ENCODE data around the gene DAB1. TPM values are rescaled to one million over a fixed set of nuclear protein-coding genes. Genes with fewer than 3 reads are reported as not detected.

The DAB1 gene
- total RNA-seq, 1 experiment from 2014 or later: not detected

GRCh38 chr1:57325536-57325935, 98.3 kb downstream of the DAB1 start:
- Histone ChIP-seq H3K79me2 (ENCODE audit: insufficient read depth, low read length) (no peaks in the 10 kb centered on the region), H3K9me3 (ENCODE audit: control insufficient read depth in 1 of 2, insufficient read depth in 1 of 2, low read depth in 1 of 2, low read length in 2 of 2) (no peaks in the 10 kb centered on the region), H4K20me1 (ENCODE audit: insufficient read depth) (no peaks in the 10 kb centered on the region), H3K36me3 (ENCODE audit: control insufficient read depth in 1 of 2, insufficient read depth in 2 of 2, low read length in 2 of 2) (no peaks in the 10 kb centered on the region), H3K9me2 (ENCODE audit: insufficient read depth) (no peaks in the 10 kb centered on the region), H3K27me3 (ENCODE audit: insufficient read depth, low read length) (0 out of 2 replicates have a peak, but pooled peaks cover 8% of the 10 kb centered on the region), H3K4me1 (ENCODE audit: control insufficient read depth in 1 of 2, insufficient read depth in 2 of 2, low read length in 2 of 2) (no peaks in the 10 kb centered on the region), H3K27ac (ENCODE audit: low read depth, low read length) (no peak overlapping the region), H3K4me2 (ENCODE audit: low read length) (no peak overlapping the region), H3K9ac (ENCODE audit: low read length) (no peak overlapping the region), H3K4me3 (replicated peaks in 1 of 2; ENCODE audit: low read depth in 1 of 2, low read length in 2 of 2) (no peak overlapping the region), H2AFZ (ENCODE audit: low read depth, low read length, poor library complexity, severe bottlenecking) (no peak overlapping the region)
- POLR2A ChIA-PET: no interaction called here
- RAD21 ChIA-PET (ENCODE audit: low non-redundant PET in 1 of 2, low total read pairs in 2 of 2, uncharacterized antibody in 2 of 2, unreplicated experiment in 2 of 2): no interaction called here
- no peak for DNase-seq (ENCODE audit: low read depth, low spot score)
- no TSS peak for BruUV-seq (replicated peaks)
- CTCF ChIA-PET: no interaction called here
- intact Hi-C loops (cut with micrococcal nuclease): no loop called here
- ATAC-seq: no peak
- no peak for TF ChIP-seq ZFX (IDR thresholded peaks at IDR 0.05)
- TF ChIP-seq POLR2A (IDR thresholded peaks at IDR 0.05; ENCODE audit: borderline replicate concordance, extremely low read depth, insufficient read depth, insufficient read length): no peak
- no peak for TF ChIP-seq YY1 (IDR thresholded peaks at IDR 0.05; ENCODE audit: extremely low read depth, insufficient replicate concordance, low read depth, low read length)
- TF ChIP-seq MAX (IDR thresholded peaks at IDR 0.05): no peak
- TF ChIP-seq EZH2phosphoT487 (IDR thresholded peaks at IDR 0.05; ENCODE audit: borderline replicate concordance): no peak
- no peak for TF ChIP-seq POLR2AphosphoS5 (IDR thresholded peaks at IDR 0.05; ENCODE audit: low read depth, low read length)
- TF ChIP-seq SRF (IDR thresholded peaks at IDR 0.05; ENCODE audit: low read depth): no peak
- no peak for TF ChIP-seq RAD21 (IDR thresholded peaks at IDR 0.05; ENCODE audit: low read depth)
- TF ChIP-seq JUND (IDR thresholded peaks at IDR 0.05): no peak
- no peak for TF ChIP-seq SP1 (IDR thresholded peaks at IDR 0.05; ENCODE audit: low read depth)

GRCh38 chr1:57325117-57325516, 98.7 kb downstream of the DAB1 start:
- POLR2A ChIA-PET: no interaction called here
- RAD21 ChIA-PET (ENCODE audit: low non-redundant PET in 1 of 2, low total read pairs in 2 of 2, uncharacterized antibody in 2 of 2, unreplicated experiment in 2 of 2): no interaction called here
- DNase-seq (ENCODE audit: low read depth, low spot score) (no peak), ATAC-seq (no peak)
- Histone ChIP-seq H3K4me1 (ENCODE audit: control insufficient read depth in 1 of 2, insufficient read depth in 2 of 2, low read length in 2 of 2) (no peaks in the 10 kb centered on the region), H3K9me3 (ENCODE audit: control insufficient read depth in 1 of 2, insufficient read depth in 1 of 2, low read depth in 1 of 2, low read length in 2 of 2) (no peaks in the 10 kb centered on the region), H3K27me3 (ENCODE audit: insufficient read depth, low read length) (0 out of 2 replicates have a peak, but pooled peaks cover 8% of the 10 kb centered on the region), H4K20me1 (ENCODE audit: insufficient read depth) (no peaks in the 10 kb centered on the region), H3K9ac (ENCODE audit: low read length) (no peak overlapping the region), H3K4me3 (replicated peaks in 1 of 2; ENCODE audit: low read depth in 1 of 2, low read length in 2 of 2) (no peak overlapping the region), H2AFZ (ENCODE audit: low read depth, low read length, poor library complexity, severe bottlenecking) (no peak overlapping the region), H3K36me3 (ENCODE audit: control insufficient read depth in 1 of 2, insufficient read depth in 2 of 2, low read length in 2 of 2) (no peaks in the 10 kb centered on the region), H3K9me2 (ENCODE audit: insufficient read depth) (no peaks in the 10 kb centered on the region), H3K4me2 (ENCODE audit: low read length) (no peak overlapping the region), H3K27ac (ENCODE audit: low read depth, low read length) (no peak overlapping the region), H3K79me2 (ENCODE audit: insufficient read depth, low read length) (no peaks in the 10 kb centered on the region)
- TF ChIP-seq ZBTB33 (IDR thresholded peaks at IDR 0.05; ENCODE audit: extremely low read depth, insufficient replicate concordance, low read length) (no peak), EZH2phosphoT487 (IDR thresholded peaks at IDR 0.05; ENCODE audit: borderline replicate concordance) (no peak), SIN3A (IDR thresholded peaks at IDR 0.05; ENCODE audit: low read depth) (no peak)
- BruUV-seq (replicated peaks): no TSS peak
- CTCF ChIA-PET: no interaction called here
- intact Hi-C loops (cut with micrococcal nuclease): no loop called here

Data from HCT116 (cell line).